Keratinocyte (primary cell): Measurements from ENCODE around the gene ZFAND6.

ENCODE experiments used
- EZH2 ChIP-seq: IDR thresholded peaks from one replicate; pipeline ENCODE4 v1.6.1; 2012; ENCODE audit warnings: inconsistent platforms, mild to moderate bottlenecking, low read length, moderate library complexity
- TF ChIP-seq, protein P1 (sequence below), 3 experiments: IDR thresholded peaks in 1 of 3; conservative IDR thresholded peaks in 1 of 3; optimal IDR thresholded peaks in 1 of 3; 2 replicates in 2 of 3; 3 replicates in 1 of 3; pipeline versions ENCODE3 to v1.5.1; 2011; ENCODE audit warnings: low read length in 3 of 3, mild to moderate bottlenecking in 3 of 3, moderate library complexity in 2 of 3, control low read depth in 1 of 3, inconsistent platforms in 1 of 3; ENCODE audit not compliant: insufficient read depth in 2 of 3; ENCODE audit errors: extremely low read depth in 1 of 3

DNA sequence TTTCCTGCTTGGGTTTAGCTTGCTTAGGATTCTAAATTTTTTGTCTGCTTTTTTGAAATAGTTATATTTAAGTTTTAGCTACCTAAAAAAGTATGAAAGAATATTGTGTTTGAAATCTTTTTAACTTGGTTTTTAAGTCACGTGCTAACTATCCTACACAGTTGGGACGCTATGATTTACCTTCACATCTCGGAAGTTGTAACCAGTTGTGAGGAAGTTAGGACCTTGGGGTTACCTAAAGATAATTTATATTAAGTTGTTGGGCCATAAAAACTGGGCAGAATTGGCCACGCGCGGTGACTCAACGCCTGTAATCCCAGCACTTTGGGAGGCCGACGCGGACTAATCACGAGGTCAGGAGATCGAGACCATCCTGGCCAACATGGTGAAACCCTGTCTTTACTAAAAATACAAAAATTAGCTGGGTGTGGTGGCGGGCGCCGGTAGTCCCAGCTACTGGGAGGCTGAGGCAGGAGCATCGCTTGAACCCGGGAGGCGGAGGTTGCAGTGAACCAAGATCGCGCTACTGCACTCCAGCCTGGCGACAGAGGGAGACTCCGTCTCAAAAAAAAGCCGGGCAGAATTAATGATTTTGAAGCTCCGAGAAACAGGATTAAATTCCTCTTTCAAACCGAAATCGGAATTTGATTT is 1.0 kb downstream of the ZFAND6 start:
- TF ChIP-seq, protein P1, sequence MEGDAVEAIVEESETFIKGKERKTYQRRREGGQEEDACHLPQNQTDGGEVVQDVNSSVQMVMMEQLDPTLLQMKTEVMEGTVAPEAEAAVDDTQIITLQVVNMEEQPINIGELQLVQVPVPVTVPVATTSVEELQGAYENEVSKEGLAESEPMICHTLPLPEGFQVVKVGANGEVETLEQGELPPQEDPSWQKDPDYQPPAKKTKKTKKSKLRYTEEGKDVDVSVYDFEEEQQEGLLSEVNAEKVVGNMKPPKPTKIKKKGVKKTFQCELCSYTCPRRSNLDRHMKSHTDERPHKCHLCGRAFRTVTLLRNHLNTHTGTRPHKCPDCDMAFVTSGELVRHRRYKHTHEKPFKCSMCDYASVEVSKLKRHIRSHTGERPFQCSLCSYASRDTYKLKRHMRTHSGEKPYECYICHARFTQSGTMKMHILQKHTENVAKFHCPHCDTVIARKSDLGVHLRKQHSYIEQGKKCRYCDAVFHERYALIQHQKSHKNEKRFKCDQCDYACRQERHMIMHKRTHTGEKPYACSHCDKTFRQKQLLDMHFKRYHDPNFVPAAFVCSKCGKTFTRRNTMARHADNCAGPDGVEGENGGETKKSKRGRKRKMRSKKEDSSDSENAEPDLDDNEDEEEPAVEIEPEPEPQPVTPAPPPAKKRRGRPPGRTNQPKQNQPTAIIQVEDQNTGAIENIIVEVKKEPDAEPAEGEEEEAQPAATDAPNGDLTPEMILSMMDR (optimal IDR thresholded peaks at IDR 0.05 in 1 of 3, IDR thresholded peaks at IDR 0.05 in 1 of 3, conservative IDR thresholded peaks at IDR 0.05 in 1 of 3; ENCODE audit: extremely low read depth in 1 of 3, insufficient read depth in 2 of 3, low read length in 3 of 3) = no peak
- TF ChIP-seq EZH2 = no peak
